GM20431 (cell line): Measurements from ENCODE around the gene CCDC81.
"Not testable (repeated sequence)": the region's sequence is repeated elsewhere in the genome, so short reads cannot be mapped to it uniquely, and the experiment has no call there.

Experiments used
- in situ Hi-C: fragments of 300-500 bp; cut with MseI, MboI; formaldehyde crosslinking; loops from one replicate; pipeline ENCODE4 v1.15.0; 2020; ENCODE audit warnings: low sequenced_read_pairs; ENCODE audit not compliant: unreplicated experiment

Gene CCDC81

GRCh38 chr11:86374586-86374985, at the start of gene CCDC81:
Gene CCDC81, plus strand, starts transcription at chr11:86374887. Its CDS starts 277 bp downstream, at chr11:86375164.
- in situ Hi-C loops: no loop called here

DNA sequence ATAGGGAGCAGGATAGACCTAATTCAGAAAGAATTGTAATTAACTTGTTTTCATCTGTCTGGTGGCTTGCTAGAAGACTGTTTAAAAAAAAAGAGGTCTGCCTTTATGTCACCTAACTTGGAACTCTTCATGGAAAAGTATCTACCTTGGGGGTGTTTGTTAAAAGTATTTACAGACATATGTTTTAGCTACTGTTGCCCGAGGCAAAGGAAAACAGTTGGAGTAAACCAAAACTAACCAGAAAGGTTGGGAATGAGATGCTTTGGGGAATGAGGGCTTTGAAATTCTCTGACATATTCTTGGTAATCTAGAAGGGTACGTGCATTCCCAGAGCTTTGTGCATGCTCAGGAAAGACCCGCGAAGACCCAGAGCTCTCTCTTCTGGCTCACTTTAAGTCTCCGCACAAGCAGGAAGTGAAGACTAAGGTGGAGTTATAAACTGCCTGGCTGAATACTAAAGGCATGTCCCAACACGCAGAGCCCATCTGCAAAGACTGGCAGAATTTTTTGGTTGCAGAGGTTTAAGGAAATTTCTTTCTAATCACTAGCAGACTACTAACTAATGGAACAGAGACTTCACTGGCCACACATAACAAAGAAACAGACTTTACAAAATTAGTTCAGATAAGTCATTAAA, 39.4 kb upstream of the CCDC81 start:
- in situ Hi-C loops: no loop called here

DNA sequence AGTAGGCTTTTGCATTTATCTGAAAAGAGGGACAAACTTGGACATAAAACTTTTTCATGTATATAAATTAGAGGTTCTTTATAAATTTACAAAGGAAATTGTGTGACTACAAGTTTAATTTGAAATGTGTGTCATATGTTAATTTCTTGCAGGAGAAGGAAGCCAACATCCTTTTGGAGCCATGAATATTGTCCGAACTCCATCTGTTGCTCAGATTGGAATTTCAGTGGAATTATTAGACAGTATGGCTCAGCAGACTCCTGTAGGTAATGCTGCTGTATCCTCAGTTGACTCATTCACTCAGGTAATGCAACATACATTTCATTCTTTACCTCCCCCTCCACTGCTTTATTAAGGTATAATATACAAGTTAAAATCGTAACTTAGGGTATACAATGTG, 37.5 kb upstream of the CCDC81 start:
- in situ Hi-C loops: no loop called here

DNA sequence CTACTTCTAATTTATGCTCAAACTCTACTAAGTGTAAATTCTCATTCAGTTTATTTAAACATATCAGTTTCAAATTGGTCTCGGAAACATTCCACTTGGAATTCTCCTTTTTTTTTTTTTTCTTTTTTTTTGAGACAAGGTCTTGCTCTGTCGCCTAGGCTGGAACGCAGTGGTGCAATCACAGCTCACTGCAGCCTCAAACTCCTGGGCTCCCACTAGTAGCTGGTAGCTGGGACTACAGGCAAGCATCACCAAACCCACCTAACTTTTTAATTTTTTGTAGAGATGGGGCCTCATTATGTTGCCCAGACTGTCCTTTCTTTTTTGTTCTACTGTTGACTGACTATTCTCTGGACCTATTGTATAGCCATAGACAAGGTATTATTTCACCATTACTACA, 33.3 kb upstream of the CCDC81 start:
- in situ Hi-C loops: no loop called here

DNA sequence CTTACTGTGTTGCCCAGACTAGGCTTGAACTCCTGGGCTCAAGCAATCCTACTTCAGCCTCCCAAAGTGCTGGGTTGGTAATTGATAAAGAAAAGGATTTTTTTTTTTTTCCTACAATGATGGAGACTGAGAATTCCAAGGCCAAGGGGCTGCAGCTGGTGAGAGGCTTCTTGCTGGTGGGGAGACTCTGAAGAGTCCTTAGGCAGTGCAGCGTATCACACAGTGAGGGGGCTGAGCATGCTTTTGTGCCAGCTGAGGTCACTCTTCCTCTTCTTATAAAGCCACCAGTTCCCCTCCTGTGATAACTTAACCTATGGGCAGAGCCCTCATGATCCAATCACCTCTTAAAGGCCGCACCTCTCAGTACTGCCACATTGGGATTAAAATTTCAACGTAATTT, 28.2 kb upstream of the CCDC81 start:
- in situ Hi-C loops: no loop called here

GRCh38 chr11:86355256-86355655, 19.4 kb upstream of the CCDC81 start:
- in situ Hi-C loops: no loop called here

- in situ Hi-C loops: not testable (repeated sequence)
Measured at GRCh38 chr11:86357412-86357811, 17.3 kb upstream of the CCDC81 start.

DNA sequence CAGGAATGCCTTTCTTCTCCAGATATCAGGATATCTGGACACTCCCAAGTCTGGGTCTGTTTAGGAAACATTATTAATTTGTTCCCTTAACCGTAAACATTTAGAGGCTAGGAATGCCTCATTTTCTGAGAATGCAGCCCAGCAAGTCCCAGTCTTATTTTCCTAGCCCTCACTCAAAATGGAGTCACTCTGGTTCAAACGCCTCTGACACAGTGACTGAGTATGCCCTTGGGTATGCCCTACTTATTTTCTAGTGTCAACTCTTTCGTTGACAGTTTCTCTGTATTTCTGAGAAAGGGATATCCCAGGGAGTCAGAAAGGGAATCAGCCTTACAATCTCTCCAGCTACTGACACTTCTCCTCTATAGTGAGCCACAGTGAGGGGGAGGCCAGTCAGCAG, 16.0 kb upstream of the CCDC81 start:
- in situ Hi-C loops: no loop called here

- in situ Hi-C loops: no loop called here
Measured at GRCh38 chr11:86360775-86361395, 13.8 kb upstream of the CCDC81 start.

- in situ Hi-C loops: no loop called here
Measured at GRCh38 chr11:86363424-86363823, 11.3 kb upstream of the CCDC81 start.

GRCh38 chr11:86365546-86365945, 9.1 kb upstream of the CCDC81 start:
- in situ Hi-C loops: no loop called here

DNA sequence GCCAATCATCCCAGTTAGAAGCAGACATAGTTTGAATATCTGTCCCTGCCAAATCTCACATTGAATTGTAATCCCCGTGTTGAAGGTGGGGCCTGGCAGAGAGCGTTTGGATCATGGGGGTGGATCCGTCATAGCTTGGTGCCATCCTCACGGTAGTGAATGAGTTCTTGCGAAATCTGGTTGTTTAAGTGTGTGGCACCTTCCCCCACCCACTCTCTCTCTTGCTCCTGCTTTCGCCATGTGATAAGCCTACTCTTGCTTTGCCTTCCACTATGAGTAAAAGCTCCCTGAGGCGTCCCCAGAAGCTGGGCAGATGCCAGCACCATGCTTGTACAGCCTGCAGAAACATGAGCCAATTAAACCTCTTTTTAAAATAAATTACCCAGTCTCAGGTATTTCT, 5.0 kb upstream of the CCDC81 start:
- in situ Hi-C loops: no loop called here

GRCh38 chr11:86370171-86370570, 4.5 kb upstream of the CCDC81 start:
- in situ Hi-C loops: no loop called here

GRCh38 chr11:86370922-86371594, 3.6 kb upstream of the CCDC81 start:
- in situ Hi-C loops: no loop called here

DNA sequence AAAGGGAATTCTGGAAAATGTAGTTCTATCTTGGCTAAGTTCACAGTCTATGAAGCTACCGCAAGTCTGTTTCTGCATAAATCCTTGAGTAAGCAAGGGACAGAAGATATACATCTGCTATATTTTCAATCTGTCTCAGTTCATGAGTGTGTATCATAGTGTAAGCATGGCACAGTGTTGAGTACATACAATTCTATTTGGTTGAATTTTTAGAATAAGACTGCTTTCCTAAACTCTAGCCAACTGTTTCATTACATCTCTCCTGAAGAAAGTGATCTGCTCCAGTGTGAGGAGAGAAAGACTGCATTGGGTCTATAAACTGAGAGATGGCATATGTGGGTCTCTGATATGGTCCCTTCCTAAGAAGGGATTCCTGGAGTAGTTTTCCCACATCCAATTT, 2.6 kb upstream of the CCDC81 start:
- in situ Hi-C loops: no loop called here

GRCh38 chr11:86372586-86372985, 2.1 kb upstream of the CCDC81 start:
- in situ Hi-C loops: no loop called here

- in situ Hi-C loops: no loop called here
Measured at GRCh38 chr11:86374069-86374468, 618 bp upstream of the CCDC81 start.

GRCh38 chr11:86377972-86378371, 3.3 kb downstream of the CCDC81 start:
- in situ Hi-C loops: no loop called here

GRCh38 chr11:86380295-86381059, 5.8 kb downstream of the CCDC81 start:
- in situ Hi-C loops: no loop called here

- in situ Hi-C loops: no loop called here
Measured at GRCh38 chr11:86383041-86383955, 8.6 kb downstream of the CCDC81 start.
